Body of pancreas (tissue), 4 donors: ENCODE measurements around the gene DUSP19.

Source experiments
- POLR2A ChIP-seq, 3 donors: fragments of 450-650 bp; IDR thresholded peaks; one replicate each; pipeline ENCODE4 v1.6.1; 2016; ENCODE audit warnings: antibody characterized with exemption in 3 of 3, mild to moderate bottlenecking in 2 of 3
- TF ChIP-seq, protein P1 (sequence below), 7 experiments: fragments of 450-650 bp in 4 of 7; fragments of 200-600 bp in 3 of 7; sonication (generic) in 3 of 7; IDR thresholded peaks; one replicate each; pipeline ENCODE4 v1.5.1; 2016 to 2019; ENCODE audit warnings: antibody characterized with exemption in 7 of 7

DNA sequence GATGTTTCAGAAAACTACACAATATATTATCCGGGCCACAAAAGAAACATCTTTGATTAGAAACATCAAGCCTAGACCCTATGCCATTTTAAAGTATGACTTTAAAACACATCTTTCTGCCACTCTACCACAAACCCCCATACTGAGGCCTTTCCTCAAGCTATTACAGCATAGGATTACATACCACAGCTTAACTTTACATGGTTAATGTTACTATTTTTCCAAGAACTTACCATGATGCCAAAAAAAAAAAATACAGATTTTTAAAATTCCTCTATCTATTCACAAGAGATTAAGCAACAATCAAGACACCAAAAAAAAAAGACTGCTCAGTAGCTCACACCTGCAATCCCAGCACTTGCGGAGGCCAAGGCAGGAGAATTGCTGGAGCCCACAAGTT lies 49.3 kb upstream of the DUSP19 start:
- TF ChIP-seq, protein P1, sequence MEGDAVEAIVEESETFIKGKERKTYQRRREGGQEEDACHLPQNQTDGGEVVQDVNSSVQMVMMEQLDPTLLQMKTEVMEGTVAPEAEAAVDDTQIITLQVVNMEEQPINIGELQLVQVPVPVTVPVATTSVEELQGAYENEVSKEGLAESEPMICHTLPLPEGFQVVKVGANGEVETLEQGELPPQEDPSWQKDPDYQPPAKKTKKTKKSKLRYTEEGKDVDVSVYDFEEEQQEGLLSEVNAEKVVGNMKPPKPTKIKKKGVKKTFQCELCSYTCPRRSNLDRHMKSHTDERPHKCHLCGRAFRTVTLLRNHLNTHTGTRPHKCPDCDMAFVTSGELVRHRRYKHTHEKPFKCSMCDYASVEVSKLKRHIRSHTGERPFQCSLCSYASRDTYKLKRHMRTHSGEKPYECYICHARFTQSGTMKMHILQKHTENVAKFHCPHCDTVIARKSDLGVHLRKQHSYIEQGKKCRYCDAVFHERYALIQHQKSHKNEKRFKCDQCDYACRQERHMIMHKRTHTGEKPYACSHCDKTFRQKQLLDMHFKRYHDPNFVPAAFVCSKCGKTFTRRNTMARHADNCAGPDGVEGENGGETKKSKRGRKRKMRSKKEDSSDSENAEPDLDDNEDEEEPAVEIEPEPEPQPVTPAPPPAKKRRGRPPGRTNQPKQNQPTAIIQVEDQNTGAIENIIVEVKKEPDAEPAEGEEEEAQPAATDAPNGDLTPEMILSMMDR (IDR thresholded peaks at IDR 0.05): no peak
- no peak for TF ChIP-seq POLR2A (IDR thresholded peaks at IDR 0.05)
